Adrenal gland (tissue), 12 donors: Measurements from ENCODE around the gene NR4A1. TPM values are rescaled to one million over a fixed set of nuclear protein-coding genes. Genes with fewer than 3 reads are reported as not detected.

Source experiments
- DNase-seq, 7 donors: peaks; one replicate each; pipeline ENCODE4 v3.0.0-alpha.2; 2019 to 2020
- H3K27ac ChIP-seq, 5 donors: fragments of 200-600 bp; sonication (generic) in 4 of 5; 1 replicate in 3 of 5; 2 replicates in 2 of 5; pipeline versions ENCODE4 v1.5.1 to v1.8.0; 2016 to 2020; ENCODE audit warnings: mild to moderate bottlenecking in 1 of 5
- H3K27me3 ChIP-seq: fragments of 200-600 bp; 2 replicates; pipeline ENCODE4 v1.8.0; 2021
- H3K36me3 ChIP-seq, 2 donors: fragments of 200-600 bp; replicated peaks in 1 of 2; 1 replicate in 1 of 2; 2 replicates in 1 of 2; pipeline versions ENCODE4 v1.5.1 to v1.8.0; 2018 to 2022
- H3K4me1 ChIP-seq, 2 donors: fragments of 200-600 bp; replicated peaks in 1 of 2; 1 replicate in 1 of 2; 2 replicates in 1 of 2; pipeline versions ENCODE4 v1.5.1 to v1.8.0; 2018 to 2021
- H3K4me3 ChIP-seq, 4 donors: fragments of 200-600 bp; sonication (generic) in 3 of 4; one replicate each; pipeline ENCODE4 v1.5.1; 2016 to 2018
- H3K9me3 ChIP-seq, 3 donors: fragments of 200-600 bp; sonication (generic) in 1 of 3; replicated peaks in 1 of 3; 1 replicate in 2 of 3; 2 replicates in 1 of 3; pipeline versions ENCODE4 v1.5.1 to v1.8.0; 2016 to 2021
- POLR2A ChIP-seq, 2 donors: fragments of 450-650 bp; IDR thresholded peaks; one replicate each; pipeline ENCODE4 v1.6.1; 2017; ENCODE audit warnings: antibody characterized with exemption in 2 of 2, mild to moderate bottlenecking in 2 of 2, moderate library complexity in 1 of 2
- WGBS, 4 donors: extraction: QIAGEN DNeasy Blood & Tissue Kit in 2 of 4; methylation state at CpG; one replicate each; pipeline versions ENCODE4 v1.1.5 to v1.1.7; 2013 to 2017; 5-methylcytosine and 5-hydroxymethylcytosine counted together
- intact Hi-C, 2 donors: fragments of 100-400 bp; cut with DNase I; formaldehyde crosslinking; loops; one replicate each; pipeline versions ENCODE4 v1.14.1 to v1.15.0; 2022 to 2023
- polyA plus RNA-seq, 3 donors: library from polyadenylated mRNA; stranded (reverse); fragments of 200-250 nt in 2 of 3; fragments of 350-450 nt in 1 of 3; fragmentation: Illumina TruSeq in 1 of 3; extraction: RNeasy Lipid Tissue Mini Kit (QIAGEN cat#74804) in 1 of 3; gene quantifications; one replicate each; pipeline ENCODE4 v1.2.3, GENCODE V29; 2013 to 2014
- total RNA-seq, 9 donors: library from RNA; depleted of rRNA in 4 of 9; stranded (reverse); fragments of >200 nt in 4 of 9; fragments of 120-200 nt in 1 of 9; fragmentation: NEBNext Ultra II Directional in 1 of 9; extraction: Animal tissue kit (Norgen Biotek cat#: 25700) in 1 of 9; gene quantifications; one replicate each; pipeline versions ENCODE4 v1.1.0 to v1.2.4, GENCODE V29; 2013 to 2023
- TF ChIP-seq, protein P1 (sequence below), 6 experiments: fragments of 450-650 bp in 4 of 6; fragments of 200-600 bp in 2 of 6; sonication (generic) in 1 of 6; IDR thresholded peaks; 1 replicate in 5 of 6; 2 replicates in 1 of 6; pipeline versions ENCODE4 v1.5.1 to v1.8.0; 2016 to 2021; ENCODE audit warnings: antibody characterized with exemption in 6 of 6, mild to moderate bottlenecking in 2 of 6, moderate library complexity in 1 of 6
- donor health status: healthy with polysubstance abuse.
- donor health status: Bipolar disorder and iron deficiency.
- donor health status: DM: yes; HTN: yes; CAD: no.
- donor health status: DM: no; HTN: no; CAD: no.
- donor health status: DM: no; HTN: no; CAD: no.
- donor health status: DM: yes; HTN: yes; CAD: no.

NR4A1 gene
- total and polyA plus RNA-seq, 12 donors = 19.0 to 854 (median 185) TPM

DNA sequence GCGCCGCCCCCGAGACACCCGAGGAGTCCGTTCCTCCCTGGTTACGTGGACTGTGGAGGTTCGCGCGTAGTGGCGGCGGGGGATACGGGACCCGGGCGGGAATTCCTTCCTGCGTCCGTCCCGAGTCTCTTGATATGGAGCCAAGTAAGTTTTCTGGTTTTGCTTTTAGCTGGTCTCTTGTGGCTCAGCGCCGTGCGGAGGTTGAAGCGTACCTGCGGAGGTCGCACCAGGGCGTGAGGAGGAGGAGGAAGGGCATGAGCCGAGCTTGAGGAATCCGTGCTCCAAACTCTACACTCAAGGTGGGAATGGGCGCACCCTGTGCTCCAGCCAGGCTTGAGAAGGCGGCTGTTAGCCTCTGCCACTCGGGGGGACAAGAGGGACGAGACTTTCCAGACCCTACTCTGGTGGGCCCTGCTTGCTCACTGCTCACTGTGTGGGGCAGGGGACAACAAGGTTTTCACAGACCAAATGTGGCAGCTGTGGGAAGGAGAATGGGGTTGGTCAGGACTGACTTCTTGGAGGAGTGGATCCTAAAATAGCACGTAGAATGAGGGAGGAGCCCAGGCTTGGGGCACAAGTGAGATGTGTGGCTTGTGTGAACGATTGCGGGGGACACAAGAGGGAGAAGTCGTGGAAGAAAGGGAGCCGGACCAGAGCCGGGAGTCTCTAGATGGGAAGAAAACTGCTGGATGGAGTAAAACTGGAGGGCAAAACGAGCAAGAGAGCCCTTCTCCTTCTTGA is 19.1 kb downstream of the NR4A1 start:
- Histone ChIP-seq H3K9me3 (no peaks in the 10 kb centered on the region), H3K36me3 (peaks cover 0 to 30% of the 10 kb centered on the region in 2 donors), H3K4me3 (peak overlapping the region; percentile 79 to 92 (median 82)), H3K27me3 (no peaks in the 10 kb centered on the region), H3K4me1 (peaks cover 27 to 53% of the 10 kb centered on the region in 2 donors), H3K27ac (peak overlapping the region in 4 of 5 donors; percentile 72 to 95 (median 83))
- no peak for DNase-seq
- TF ChIP-seq, protein P1, sequence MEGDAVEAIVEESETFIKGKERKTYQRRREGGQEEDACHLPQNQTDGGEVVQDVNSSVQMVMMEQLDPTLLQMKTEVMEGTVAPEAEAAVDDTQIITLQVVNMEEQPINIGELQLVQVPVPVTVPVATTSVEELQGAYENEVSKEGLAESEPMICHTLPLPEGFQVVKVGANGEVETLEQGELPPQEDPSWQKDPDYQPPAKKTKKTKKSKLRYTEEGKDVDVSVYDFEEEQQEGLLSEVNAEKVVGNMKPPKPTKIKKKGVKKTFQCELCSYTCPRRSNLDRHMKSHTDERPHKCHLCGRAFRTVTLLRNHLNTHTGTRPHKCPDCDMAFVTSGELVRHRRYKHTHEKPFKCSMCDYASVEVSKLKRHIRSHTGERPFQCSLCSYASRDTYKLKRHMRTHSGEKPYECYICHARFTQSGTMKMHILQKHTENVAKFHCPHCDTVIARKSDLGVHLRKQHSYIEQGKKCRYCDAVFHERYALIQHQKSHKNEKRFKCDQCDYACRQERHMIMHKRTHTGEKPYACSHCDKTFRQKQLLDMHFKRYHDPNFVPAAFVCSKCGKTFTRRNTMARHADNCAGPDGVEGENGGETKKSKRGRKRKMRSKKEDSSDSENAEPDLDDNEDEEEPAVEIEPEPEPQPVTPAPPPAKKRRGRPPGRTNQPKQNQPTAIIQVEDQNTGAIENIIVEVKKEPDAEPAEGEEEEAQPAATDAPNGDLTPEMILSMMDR (IDR thresholded peaks at IDR 0.05) = no peak
- TF ChIP-seq POLR2A (IDR thresholded peaks at IDR 0.05) = no peak
- WGBS, 4 donors = 3 to 6% (median 5%) methylated on average over 19 to 37 of the region's 37 CpGs
- intact Hi-C loops = no loop called here

DNA sequence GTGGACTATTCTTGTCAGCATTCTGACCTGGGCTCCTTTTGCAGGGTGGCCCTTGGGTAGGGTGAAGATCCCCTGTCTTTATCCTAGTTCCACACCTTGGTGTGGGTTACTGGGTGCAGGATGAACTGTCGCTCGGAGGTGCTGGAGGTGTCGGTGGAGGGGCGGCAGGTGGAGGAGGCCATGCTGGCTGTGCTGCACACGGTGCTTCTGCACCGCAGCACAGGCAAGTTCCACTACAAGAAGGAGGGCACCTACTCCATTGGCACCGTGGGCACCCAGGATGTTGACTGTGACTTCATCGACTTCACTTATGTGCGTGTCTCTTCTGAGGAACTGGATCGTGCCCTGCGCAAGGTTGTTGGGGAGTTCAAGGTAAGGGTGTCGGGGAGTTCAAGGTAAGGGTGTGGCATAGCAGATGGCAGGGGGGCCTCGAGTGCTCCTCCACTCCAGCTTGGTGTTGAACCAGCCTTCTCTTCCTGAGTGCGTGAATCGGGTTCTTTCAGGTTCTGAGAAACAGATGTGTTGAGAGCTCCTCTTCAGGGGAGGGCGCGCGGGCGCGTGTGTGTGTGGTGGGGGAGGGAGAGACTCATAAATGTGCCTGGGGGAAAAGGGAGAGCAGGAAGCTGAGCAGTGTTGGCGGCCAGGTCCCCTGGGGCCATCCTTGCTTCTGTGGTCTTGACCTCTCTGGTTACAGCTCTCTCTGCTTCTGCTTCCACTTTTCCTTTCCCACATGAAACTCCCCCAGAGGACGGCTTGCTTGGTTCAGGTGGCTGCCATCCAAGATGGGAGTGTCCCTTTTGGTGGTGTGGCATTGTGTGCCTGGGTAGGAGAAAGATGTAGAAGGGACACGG is 22.5 kb downstream of the NR4A1 start:
- Histone ChIP-seq H3K9me3 (no peaks in the 10 kb centered on the region), H3K27ac (peak overlapping the region in 1 of 5 donors; percentile 54), H3K36me3 (peaks cover 0 to 62% of the 10 kb centered on the region in 2 donors), H3K4me1 (peaks cover 19 to 47% of the 10 kb centered on the region in 2 donors), H3K4me3 (no peak overlapping the region), H3K27me3 (no peaks in the 10 kb centered on the region)
- intact Hi-C loops = no loop called here
- TF ChIP-seq, protein P1 (IDR thresholded peaks at IDR 0.05) = no peak
- TF ChIP-seq POLR2A (IDR thresholded peaks at IDR 0.05) = no peak
- WGBS, 4 donors = 71 to 79% (median 73%) methylated on average over 16 to 23 of the region's 23 CpGs
- DNase-seq = peak in 4 of 7 donors; percentile 38 to 65 (median 48)

DNA sequence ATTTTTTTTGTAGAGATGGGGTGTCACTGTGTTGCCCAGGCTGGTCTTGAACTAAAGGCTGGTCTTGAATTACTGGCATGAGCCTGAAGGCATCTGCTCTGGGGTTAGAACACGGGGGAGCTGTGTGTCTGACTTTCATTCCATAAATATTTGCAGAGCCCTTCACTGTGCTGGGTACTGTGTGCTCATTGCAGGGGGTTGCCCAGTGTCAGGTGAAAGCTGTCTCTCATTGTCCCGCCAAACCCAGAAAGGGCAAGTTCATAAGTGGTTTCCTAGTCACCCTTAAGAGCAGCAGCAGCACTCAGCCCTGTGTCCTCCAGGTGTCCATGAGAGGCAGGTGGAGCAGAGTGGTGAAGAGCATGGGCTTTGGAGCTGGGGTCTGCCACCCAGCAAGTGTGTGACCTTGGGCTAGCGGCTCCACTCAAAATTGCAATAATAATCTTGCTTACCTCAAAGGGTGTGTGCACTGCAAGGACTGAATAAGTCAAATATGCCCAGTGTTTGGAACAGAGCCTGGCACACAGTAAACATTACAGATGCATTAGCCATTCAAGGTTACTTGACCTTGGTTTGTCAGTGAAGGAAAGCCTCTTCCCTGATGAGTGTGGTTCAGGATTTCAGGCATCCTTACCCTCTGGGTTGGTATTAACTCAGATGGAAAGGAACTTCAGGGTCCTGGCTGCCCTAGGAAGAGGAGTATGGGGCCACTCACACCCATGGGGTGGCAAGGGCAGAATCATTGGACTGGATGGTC is 23.9 kb downstream of the NR4A1 start:
- WGBS, 4 donors = 67 to 80% (median 73%) methylated on average over 3 of the region's 3 CpGs
- H3K4me3 ChIP-seq = no peak overlapping the region
- peak overlapping the region in 1 of 5 donors; percentile 5 for H3K27ac ChIP-seq
- intact Hi-C loops = no loop called here
- H3K27me3 ChIP-seq = no peaks in the 10 kb centered on the region
- peak in 2 of 7 donors; percentile 21 to 25 for DNase-seq
- peaks cover 16 to 41% of the 10 kb centered on the region in 2 donors for H3K4me1 ChIP-seq
- TF ChIP-seq POLR2A (IDR thresholded peaks at IDR 0.05) = no peak
- TF ChIP-seq, protein P1 (IDR thresholded peaks at IDR 0.05) = no peak
- H3K36me3 ChIP-seq = peaks cover 0 to 67% of the 10 kb centered on the region in 2 donors
- no peaks in the 10 kb centered on the region for H3K9me3 ChIP-seq
